Ishikawa (cell line): ENCODE results near the gene P2RY2.

Experiments
- CEBPB ChIP-seq: IDR thresholded peaks from 2 replicates; pipeline ENCODE4 v1.6.1; 2012
- EGR1 ChIP-seq: IDR thresholded peaks from 2 replicates; pipeline ENCODE4 v1.6.1; 2012
- EP300 ChIP-seq: IDR thresholded peaks from 2 replicates; pipeline ENCODE4 v1.6.1; 2012; ENCODE audit warnings: borderline replicate concordance
- FOXM1 ChIP-seq: IDR thresholded peaks from 2 replicates; pipeline ENCODE4 v1.6.1; 2012; ENCODE audit warnings: low read depth, borderline replicate concordance
- NFIC ChIP-seq: IDR thresholded peaks from 2 replicates; pipeline ENCODE4 v1.6.1; 2012
- TAF1 ChIP-seq: IDR thresholded peaks from 2 replicates; pipeline ENCODE4 v1.6.1; 2012; ENCODE audit warnings: low read depth, mild to moderate bottlenecking
- YY1 ChIP-seq: IDR thresholded peaks from 2 replicates; pipeline ENCODE4 v1.6.1; 2012; ENCODE audit warnings: low read depth
- ZBTB7A ChIP-seq: IDR thresholded peaks from 2 replicates; pipeline ENCODE4 v1.6.1; 2012; ENCODE audit warnings: low read depth
- TF ChIP-seq, protein P1 (sequence below): IDR thresholded peaks from 2 replicates; pipeline ENCODE4 v1.6.1; 2012

DNA sequence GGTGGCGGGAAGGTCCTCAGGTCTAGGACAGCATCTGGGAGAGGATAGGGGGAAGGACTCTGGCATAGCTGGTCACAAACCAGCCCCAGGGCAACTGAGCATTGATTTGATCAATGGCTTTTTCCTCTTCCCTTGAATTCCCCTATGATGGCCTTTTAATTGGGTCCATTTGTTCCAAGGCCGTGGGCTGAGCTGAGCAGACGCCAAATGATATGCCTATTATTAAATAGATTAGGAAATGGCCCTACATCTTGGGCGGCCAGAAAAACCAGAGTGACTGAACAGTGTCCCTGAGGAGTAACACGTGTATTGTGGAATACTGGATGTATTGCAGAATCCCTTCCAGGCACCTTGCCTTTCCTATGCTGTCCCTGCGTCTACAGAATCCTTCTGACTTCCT is 27.4 kb downstream of the P2RY2 start:
- TF ChIP-seq, protein P1, sequence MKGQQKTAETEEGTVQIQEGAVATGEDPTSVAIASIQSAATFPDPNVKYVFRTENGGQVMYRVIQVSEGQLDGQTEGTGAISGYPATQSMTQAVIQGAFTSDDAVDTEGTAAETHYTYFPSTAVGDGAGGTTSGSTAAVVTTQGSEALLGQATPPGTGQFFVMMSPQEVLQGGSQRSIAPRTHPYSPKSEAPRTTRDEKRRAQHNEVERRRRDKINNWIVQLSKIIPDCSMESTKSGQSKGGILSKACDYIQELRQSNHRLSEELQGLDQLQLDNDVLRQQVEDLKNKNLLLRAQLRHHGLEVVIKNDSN, result no peak
- TF ChIP-seq YY1 (no peak), EP300 (no peak), ZBTB7A (no peak), FOXM1 (no peak), TAF1 (no peak), EGR1 (no peak), CEBPB (no peak), NFIC (no peak)
